Osteoblast (primary cell): ENCODE data around the gene ARMC12. TPM values are rescaled to one million over a fixed set of nuclear protein-coding genes. Genes with fewer than 3 reads are reported as not detected.

Experiments
- DNase-seq: peaks from one replicate; pipeline ENCODE4 v3.0.0; 2011; ENCODE audit warnings: low spot score, mixed read lengths; ENCODE audit not compliant: insufficient read length; ENCODE audit errors: missing footprints
- H2AFZ ChIP-seq: 2 replicates; pipeline ENCODE4 v1.6.0; 2011; ENCODE audit warnings: mild to moderate bottlenecking, low read length
- H3K27ac ChIP-seq: 2 replicates; pipeline ENCODE4 v1.5.1; 2011; ENCODE audit warnings: mild to moderate bottlenecking, low read depth, low read length, moderate library complexity
- H3K27me3 ChIP-seq: 2 replicates; pipeline ENCODE4 v1.6.0; 2012; ENCODE audit warnings: mild to moderate bottlenecking, control low read depth, inconsistent platforms, low read length, moderate library complexity; ENCODE audit not compliant: insufficient read depth
- H3K36me3 ChIP-seq: 2 replicates; pipeline ENCODE4 v1.5.1; 2011; ENCODE audit warnings: mild to moderate bottlenecking, low read length, control low read depth, moderate library complexity; ENCODE audit not compliant: insufficient read depth
- H3K4me1 ChIP-seq: 2 replicates; pipeline ENCODE4 v1.5.1; 2011; ENCODE audit warnings: mild to moderate bottlenecking, low read length, control low read depth, moderate library complexity; ENCODE audit not compliant: insufficient read depth
- H3K4me2 ChIP-seq: 2 replicates; pipeline ENCODE4 v1.6.0; 2011; ENCODE audit warnings: mild to moderate bottlenecking, low read length; ENCODE audit not compliant: insufficient read depth
- H3K4me3 ChIP-seq: fragments of 200-600 bp; sonication (generic); 3 replicates; pipeline ENCODE4 v1.5.1; 2012; ENCODE audit warnings: mild to moderate bottlenecking, low read length, inconsistent platforms; ENCODE audit not compliant: insufficient read depth
- H3K79me2 ChIP-seq: 2 replicates; pipeline ENCODE4 v1.6.0; 2012; ENCODE audit warnings: mild to moderate bottlenecking, low read length, control low read depth, inconsistent platforms; ENCODE audit not compliant: insufficient read depth
- H3K9me3 ChIP-seq: 2 replicates; pipeline ENCODE4 v1.5.1; 2011; ENCODE audit warnings: low read depth, low read length, control low read depth
- H4K20me1 ChIP-seq: 2 replicates; pipeline ENCODE4 v1.6.0; 2012; ENCODE audit warnings: mild to moderate bottlenecking, low read length, control low read depth; ENCODE audit not compliant: insufficient read depth
- total RNA-seq: library from RNA; depleted of rRNA; stranded (reverse); fragments of >200 nt; gene quantifications from 2 replicates; pipeline ENCODE4 v1.2.3, GENCODE V29; 2012
- TF ChIP-seq, protein P1 (sequence below): IDR thresholded peaks from 2 replicates; pipeline ENCODE4 v1.5.1; 2011; ENCODE audit warnings: mild to moderate bottlenecking, low read depth, low read length, moderate library complexity; ENCODE audit errors: extremely low read depth

ARMC12 gene
- total RNA-seq, 1 donor, result 0.36 TPM

DNA sequence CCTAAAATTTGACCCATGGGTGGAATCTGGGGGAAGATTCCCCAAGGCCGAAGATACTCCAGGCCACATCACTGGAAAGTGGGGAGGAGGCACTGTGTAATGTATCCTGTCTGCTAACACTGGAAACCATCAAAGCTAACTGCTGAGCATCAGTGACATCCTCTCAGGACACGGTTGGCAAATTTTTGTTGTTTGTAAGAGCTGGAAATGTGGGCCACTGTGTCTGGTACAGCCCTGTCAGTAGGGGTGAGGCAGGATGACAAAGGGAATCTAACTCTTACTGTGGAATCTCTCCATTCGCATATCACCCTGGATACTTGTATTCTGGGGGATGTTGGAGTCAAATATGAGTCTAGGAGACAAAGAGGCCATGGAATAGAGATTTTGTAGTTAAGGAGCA is 22.6 kb downstream of the ARMC12 start:
- Histone ChIP-seq H3K9me3 (no peaks in the 10 kb centered on the region), H3K27me3 (peaks cover 27% of the 10 kb centered on the region), H3K4me3 (no peak overlapping the region), H3K27ac (no peak overlapping the region), H4K20me1 (no peaks in the 10 kb centered on the region), H3K4me2 (no peak overlapping the region), H3K79me2 (no peaks in the 10 kb centered on the region), H2AFZ (no peak overlapping the region), H3K4me1 (no peaks in the 10 kb centered on the region), H3K36me3 (no peaks in the 10 kb centered on the region)
- TF ChIP-seq, protein P1, sequence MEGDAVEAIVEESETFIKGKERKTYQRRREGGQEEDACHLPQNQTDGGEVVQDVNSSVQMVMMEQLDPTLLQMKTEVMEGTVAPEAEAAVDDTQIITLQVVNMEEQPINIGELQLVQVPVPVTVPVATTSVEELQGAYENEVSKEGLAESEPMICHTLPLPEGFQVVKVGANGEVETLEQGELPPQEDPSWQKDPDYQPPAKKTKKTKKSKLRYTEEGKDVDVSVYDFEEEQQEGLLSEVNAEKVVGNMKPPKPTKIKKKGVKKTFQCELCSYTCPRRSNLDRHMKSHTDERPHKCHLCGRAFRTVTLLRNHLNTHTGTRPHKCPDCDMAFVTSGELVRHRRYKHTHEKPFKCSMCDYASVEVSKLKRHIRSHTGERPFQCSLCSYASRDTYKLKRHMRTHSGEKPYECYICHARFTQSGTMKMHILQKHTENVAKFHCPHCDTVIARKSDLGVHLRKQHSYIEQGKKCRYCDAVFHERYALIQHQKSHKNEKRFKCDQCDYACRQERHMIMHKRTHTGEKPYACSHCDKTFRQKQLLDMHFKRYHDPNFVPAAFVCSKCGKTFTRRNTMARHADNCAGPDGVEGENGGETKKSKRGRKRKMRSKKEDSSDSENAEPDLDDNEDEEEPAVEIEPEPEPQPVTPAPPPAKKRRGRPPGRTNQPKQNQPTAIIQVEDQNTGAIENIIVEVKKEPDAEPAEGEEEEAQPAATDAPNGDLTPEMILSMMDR, result no peak
- DNase-seq, result no peak

DNA sequence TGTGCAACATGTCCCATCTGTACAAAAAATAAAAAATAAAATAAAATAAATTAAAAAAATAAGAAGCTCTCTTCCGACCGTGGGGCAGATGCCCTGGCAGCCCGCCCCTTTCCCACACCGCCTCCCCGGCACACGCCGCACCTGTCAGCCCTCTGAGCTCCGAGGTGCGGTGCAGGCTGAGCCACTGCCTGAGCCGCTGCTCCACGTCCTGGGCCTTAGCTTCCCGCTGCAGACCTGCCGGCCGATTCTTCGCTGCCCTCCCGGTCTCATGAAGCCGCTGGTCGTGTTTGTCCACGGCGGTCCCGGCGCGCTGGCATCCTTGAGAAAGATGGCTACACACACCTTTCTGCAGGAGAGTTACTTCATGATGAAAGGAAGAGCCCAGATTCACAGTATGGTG is 28.9 kb downstream of the ARMC12 start:
- Histone ChIP-seq H4K20me1 (no peaks in the 10 kb centered on the region), H3K9me3 (no peaks in the 10 kb centered on the region), H3K36me3 (no peaks in the 10 kb centered on the region), H3K27ac (no peak overlapping the region), H2AFZ (no peak overlapping the region), H3K4me3 (no peak overlapping the region), H3K27me3 (peaks cover 35% of the 10 kb centered on the region), H3K79me2 (no peaks in the 10 kb centered on the region), H3K4me1 (no peaks in the 10 kb centered on the region), H3K4me2 (no peak overlapping the region)
- no peak for DNase-seq
- TF ChIP-seq, protein P1, result no peak

DNA sequence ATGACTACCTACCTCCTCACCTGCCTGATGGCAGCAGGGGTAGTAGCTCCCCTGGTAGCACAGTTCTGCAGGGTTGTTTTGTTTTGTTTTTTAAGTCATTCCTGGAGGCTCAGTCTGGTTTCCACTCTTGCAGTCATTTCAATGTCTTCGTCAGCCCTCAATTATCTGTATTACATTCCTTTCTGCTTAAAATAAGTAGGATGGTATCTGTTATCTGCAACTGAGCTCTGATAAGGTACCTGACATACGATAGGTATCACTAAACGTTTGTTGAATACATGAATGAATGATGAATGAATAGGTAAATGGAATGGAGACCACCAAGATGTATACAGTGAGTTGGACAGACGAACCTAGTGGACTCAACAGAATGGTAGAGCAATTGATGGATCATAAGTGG is 32.4 kb downstream of the ARMC12 start:
- Histone ChIP-seq H2AFZ (no peak overlapping the region), H3K4me3 (no peak overlapping the region), H3K79me2 (no peaks in the 10 kb centered on the region), H4K20me1 (no peaks in the 10 kb centered on the region), H3K4me2 (no peak overlapping the region), H3K27me3 (peaks cover 13% of the 10 kb centered on the region), H3K27ac (no peak overlapping the region), H3K4me1 (no peaks in the 10 kb centered on the region), H3K36me3 (no peaks in the 10 kb centered on the region), H3K9me3 (no peaks in the 10 kb centered on the region)
- TF ChIP-seq, protein P1, result no peak
- DNase-seq, result no peak

DNA sequence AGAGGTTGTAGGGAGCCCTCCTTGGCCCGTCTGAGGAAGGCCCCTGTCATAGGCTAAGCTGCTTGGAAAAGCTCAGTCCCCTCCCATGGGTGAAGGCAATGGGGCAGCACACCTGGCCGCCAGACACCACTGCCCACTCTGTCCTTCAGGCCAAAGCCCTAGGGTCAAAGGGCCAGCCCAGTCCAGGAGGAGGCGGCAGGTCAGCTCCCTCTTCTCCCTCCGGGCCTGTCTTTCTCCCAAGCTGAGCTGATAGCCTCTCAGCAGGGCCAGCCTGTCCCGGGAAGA is 34.5 kb downstream of the ARMC12 start:
- DNase-seq, result no peak
- no peaks in the 10 kb centered on the region for H4K20me1 ChIP-seq
- H3K27ac ChIP-seq, result no peak overlapping the region
- no peaks in the 10 kb centered on the region for H3K36me3 ChIP-seq
- H3K4me2 ChIP-seq, result no peak overlapping the region
- H2AFZ ChIP-seq, result no peak overlapping the region
- H3K27me3 ChIP-seq, result peaks cover 19% of the 10 kb centered on the region
- H3K79me2 ChIP-seq, result no peaks in the 10 kb centered on the region
- H3K4me1 ChIP-seq, result no peaks in the 10 kb centered on the region
- no peak overlapping the region for H3K4me3 ChIP-seq
- TF ChIP-seq, protein P1, result no peak
- H3K9me3 ChIP-seq, result no peaks in the 10 kb centered on the region
